Right atrium auricular region (tissue), 2 donors: ENCODE data around the gene NF1. TPM values are rescaled to one million over a fixed set of nuclear protein-coding genes. Genes with fewer than 3 reads are reported as not detected.

Experiments
- DNase-seq: peaks from one replicate; pipeline ENCODE4 v3.0.0-alpha.2; 2019; ENCODE audit warnings: low spot score
- H3K27ac ChIP-seq, 2 donors: fragments of 200-600 bp; sonication (generic); 1 replicate in 1 of 2; 2 replicates in 1 of 2; pipeline ENCODE4 v1.5.1; 2016 to 2019
- H3K27me3 ChIP-seq, 2 donors: fragments of 200-600 bp; sonication (generic); one replicate each; pipeline versions ENCODE4 v1.5.1 to v1.6.0; 2017 to 2019
- H3K36me3 ChIP-seq: fragments of 200-600 bp; sonication (generic); one replicate; pipeline ENCODE4 v1.5.1; 2016
- H3K4me1 ChIP-seq, 2 donors: fragments of 200-600 bp; sonication (generic); one replicate each; pipeline versions ENCODE4 v1.5.1 to v1.6.0; 2017 to 2019
- H3K4me3 ChIP-seq, 2 donors: fragments of 200-600 bp; sonication (generic); 1 replicate in 1 of 2; 2 replicates in 1 of 2; pipeline ENCODE4 v1.5.1; 2017 to 2019; ENCODE audit warnings: mild to moderate bottlenecking in 1 of 2, moderate library complexity in 1 of 2
- H3K9me3 ChIP-seq, 2 donors: fragments of 200-600 bp; sonication (generic); one replicate each; pipeline ENCODE4 v1.5.1; 2019
- CTCF ChIP-seq, 2 donors: fragments of 200-600 bp; sonication (generic); IDR thresholded peaks; one replicate each; pipeline ENCODE4 v1.5.1; 2019; ENCODE audit warnings: antibody characterized with exemption in 2 of 2
- total RNA-seq, 2 donors: library from RNA; depleted of rRNA; stranded (reverse); fragments of >200 nt; gene quantifications; one replicate each; pipeline ENCODE4 v1.1.0, GENCODE V29; 2016

Gene NF1
- total RNA-seq, 2 donors from 2014 or later = 47.5 to 51.4 TPM

- H3K4me3 ChIP-seq = no peak overlapping the region
- no peak for DNase-seq
- no peak for TF ChIP-seq CTCF (IDR thresholded peaks at IDR 0.05)
- H3K27ac ChIP-seq = no peak overlapping the region
- no peaks in the 10 kb centered on the region for H3K36me3 ChIP-seq
- H3K27me3 ChIP-seq = no peaks in the 10 kb centered on the region
- H3K4me1 ChIP-seq = peaks cover 0 to 17% of the 10 kb centered on the region in 2 donors
- H3K9me3 ChIP-seq = no peaks in the 10 kb centered on the region
These were observed 317.0 kb downstream of the NF1 start for GRCh38 chr17:31411707-31412285.

GRCh38 chr17:31412511-31412910, 317.7 kb downstream of the NF1 start:
- Histone ChIP-seq H3K36me3 (no peaks in the 10 kb centered on the region), H3K4me3 (no peak overlapping the region), H3K4me1 (peaks cover 0 to 17% of the 10 kb centered on the region in 2 donors), H3K27me3 (no peaks in the 10 kb centered on the region), H3K27ac (no peak overlapping the region), H3K9me3 (no peaks in the 10 kb centered on the region)
- no peak for TF ChIP-seq CTCF (IDR thresholded peaks at IDR 0.05)
- no peak for DNase-seq

- Histone ChIP-seq H3K36me3 (no peaks in the 10 kb centered on the region), H3K9me3 (no peaks in the 10 kb centered on the region), H3K27me3 (no peaks in the 10 kb centered on the region), H3K4me1 (peaks cover 0 to 17% of the 10 kb centered on the region in 2 donors), H3K27ac (no peak overlapping the region), H3K4me3 (no peak overlapping the region)
- no peak for DNase-seq
- TF ChIP-seq CTCF (IDR thresholded peaks at IDR 0.05) = no peak
These were observed 318.5 kb downstream of the NF1 start for GRCh38 chr17:31413081-31413799.

GRCh38 chr17:31413874-31414549, 319.2 kb downstream of the NF1 start:
- TF ChIP-seq CTCF (IDR thresholded peaks at IDR 0.05) = no peak
- Histone ChIP-seq H3K9me3 (no peaks in the 10 kb centered on the region), H3K4me1 (peaks cover 0 to 17% of the 10 kb centered on the region in 2 donors), H3K27ac (no peak overlapping the region), H3K4me3 (no peak overlapping the region), H3K36me3 (no peaks in the 10 kb centered on the region), H3K27me3 (no peaks in the 10 kb centered on the region)
- no peak for DNase-seq

GRCh38 chr17:31414550-31414918, 319.8 kb downstream of the NF1 start:
- DNase-seq = no peak
- H3K27ac ChIP-seq = no peak overlapping the region

More at GRCh38 chr17:31414550-31414918, 319.8 kb downstream of the NF1 start:
- no peaks in the 10 kb centered on the region for H3K9me3 ChIP-seq
- no peaks in the 10 kb centered on the region for H3K27me3 ChIP-seq
- TF ChIP-seq CTCF (IDR thresholded peaks at IDR 0.05) = no peak
- H3K36me3 ChIP-seq = no peaks in the 10 kb centered on the region
- peaks cover 0 to 17% of the 10 kb centered on the region in 2 donors for H3K4me1 ChIP-seq
- no peak overlapping the region for H3K4me3 ChIP-seq
